Testis (tissue), 3 donors: ENCODE data around the gene KCNG4. TPM values are rescaled to one million over a fixed set of nuclear protein-coding genes. Genes with fewer than 3 reads are reported as not detected.

Experiments
- DNase-seq: peaks from one replicate; pipeline ENCODE4 v3.0.0-alpha.2; 2019
- H3K27ac ChIP-seq, 2 donors: fragments of 200-600 bp; sonication (generic); one replicate each; pipeline ENCODE4 v1.5.1; 2019
- H3K27me3 ChIP-seq: fragments of 200-600 bp; sonication (generic); one replicate; pipeline ENCODE4 v1.5.1; 2019
- H3K36me3 ChIP-seq: fragments of 200-600 bp; sonication (generic); one replicate; pipeline ENCODE4 v1.5.1; 2017; ENCODE audit warnings: low read depth; ENCODE audit errors: missing control alignments
- H3K4me1 ChIP-seq: fragments of 200-600 bp; sonication (generic); one replicate; pipeline ENCODE4 v1.5.1; 2019
- H3K4me3 ChIP-seq, 2 donors: fragments of 200-600 bp; sonication (generic); one replicate each; pipeline ENCODE4 v1.5.1; 2017 to 2019
- H3K9me3 ChIP-seq: fragments of 200-600 bp; sonication (generic); one replicate; pipeline ENCODE4 v1.5.1; 2017
- CTCF ChIP-seq, 3 experiments: fragments of 450-650 bp in 2 of 3; fragments of 200-600 bp in 1 of 3; sonication (generic) in 1 of 3; IDR thresholded peaks; one replicate each; pipeline ENCODE4 v1.5.1; 2016 to 2019; ENCODE audit warnings: antibody characterized with exemption in 3 of 3, mild to moderate bottlenecking in 2 of 3, moderate library complexity in 1 of 3
- POLR2A ChIP-seq: fragments of 450-650 bp; IDR thresholded peaks from one replicate; pipeline ENCODE4 v1.6.1; 2017; ENCODE audit warnings: antibody characterized with exemption, mild to moderate bottlenecking, moderate library complexity
- WGBS, 2 donors: methylation state at CpG; one replicate each; pipeline ENCODE4 v1.1.5; 2018; 5-methylcytosine and 5-hydroxymethylcytosine counted together
- intact Hi-C: fragments of 100-400 bp; cut with DNase I; formaldehyde crosslinking; loops from one replicate; pipeline ENCODE4 v1.15.1; 2023; ENCODE audit warnings: low total_unique reads
- polyA plus RNA-seq: library from polyadenylated mRNA; stranded (reverse); fragments of 350-450 nt; fragmentation: Illumina TruSeq; extraction: RNeasy Lipid Tissue Mini Kit (QIAGEN cat#74804); gene quantifications from one replicate; pipeline ENCODE4 v1.2.3, GENCODE V29; 2014; ENCODE audit warnings: low read depth, low replicate concordance; ENCODE audit not compliant: insufficient read depth
- total RNA-seq, 2 donors: library from RNA; depleted of rRNA; stranded (reverse); fragments of >200 nt; gene quantifications; one replicate each; pipeline ENCODE4 v1.2.3, GENCODE V29; 2016

Gene KCNG4
- total and polyA plus RNA-seq, 3 donors from 2014 or later, result 0.06 to 0.08 TPM; not detected in 1

DNA sequence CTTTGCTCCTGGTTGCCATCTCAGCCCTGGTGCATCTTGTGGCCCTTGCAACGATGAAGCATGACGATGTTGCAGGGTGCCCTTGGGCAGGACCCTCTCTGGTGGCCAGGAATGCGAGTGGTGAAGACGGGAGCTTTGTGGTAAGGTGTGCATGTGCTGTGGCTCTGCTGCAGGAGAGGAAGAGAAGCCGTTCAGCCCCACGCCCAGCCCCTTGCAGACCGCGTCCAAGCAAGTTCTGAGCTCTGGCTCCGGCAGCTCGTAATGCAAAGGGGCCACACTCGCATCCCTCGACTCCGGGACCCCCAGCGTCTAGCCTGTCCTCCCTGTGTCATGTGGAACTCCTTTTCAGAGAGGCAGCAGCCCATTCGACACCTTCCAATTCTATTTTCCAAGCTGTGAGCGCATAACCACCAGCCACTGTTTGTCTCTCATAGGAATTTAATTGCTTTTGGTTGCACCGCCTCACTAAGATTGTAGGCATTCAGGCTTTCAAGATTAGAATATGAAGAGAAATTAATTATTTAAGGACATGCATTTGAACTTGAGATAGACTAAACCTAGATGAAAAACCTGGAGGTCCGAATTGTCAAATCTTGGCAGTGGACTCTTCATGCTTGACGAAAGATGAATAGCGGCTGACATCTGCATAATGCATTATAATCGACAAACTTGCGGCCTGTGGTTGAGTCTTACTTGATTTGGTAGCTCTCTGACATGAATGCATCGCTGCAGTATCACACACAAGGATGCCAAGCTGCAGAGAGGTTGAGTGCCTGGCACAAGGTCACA is 21.1 kb upstream of the KCNG4 start:
- H3K9me3 ChIP-seq, result no peaks in the 10 kb centered on the region
- H3K4me1 ChIP-seq, result no peaks in the 10 kb centered on the region
- TF ChIP-seq POLR2A (no peak), CTCF (IDR thresholded peaks at IDR 0.05) (no peak)
- H3K27me3 ChIP-seq, result no peaks in the 10 kb centered on the region
- H3K4me3 ChIP-seq, result no peak overlapping the region
- 90 to 92% methylated on average over 19 to 23 of the region's 23 CpGs for WGBS, 2 donors
- no peaks in the 10 kb centered on the region for H3K36me3 ChIP-seq
- intact Hi-C loops, result no loop called here
- no peak for DNase-seq
- no peak overlapping the region for H3K27ac ChIP-seq

GRCh38 chr16:84259691-84260090 is 19.9 kb upstream of the KCNG4 start:
- no peak overlapping the region for H3K4me3 ChIP-seq
- no peaks in the 10 kb centered on the region for H3K27me3 ChIP-seq
- H3K4me1 ChIP-seq, result no peaks in the 10 kb centered on the region
- no peak for DNase-seq
- no peaks in the 10 kb centered on the region for H3K9me3 ChIP-seq
- H3K36me3 ChIP-seq, result no peaks in the 10 kb centered on the region
- WGBS, 2 donors, result 69 to 77% methylated on average over 3 of the region's 3 CpGs
- TF ChIP-seq POLR2A (no peak), CTCF (IDR thresholded peaks at IDR 0.05) (no peak)
- intact Hi-C loops, result no loop called here
- H3K27ac ChIP-seq, result no peak overlapping the region

- Histone ChIP-seq H3K4me1 (no peaks in the 10 kb centered on the region), H3K36me3 (no peaks in the 10 kb centered on the region), H3K4me3 (peak overlapping the region; percentile 18 to 34), H3K9me3 (no peaks in the 10 kb centered on the region), H3K27me3 (no peaks in the 10 kb centered on the region), H3K27ac (no peak overlapping the region)
- TF ChIP-seq POLR2A (no peak), CTCF (IDR thresholded peaks at IDR 0.05) (no peak)
- DNase-seq, result peak; percentile 64
- intact Hi-C loops, result no loop called here
- 55 to 72% methylated on average over 11 of the region's 11 CpGs for WGBS, 2 donors
These were observed 18.5 kb upstream of the KCNG4 start for GRCh38 chr16:84258266-84258665.

DNA sequence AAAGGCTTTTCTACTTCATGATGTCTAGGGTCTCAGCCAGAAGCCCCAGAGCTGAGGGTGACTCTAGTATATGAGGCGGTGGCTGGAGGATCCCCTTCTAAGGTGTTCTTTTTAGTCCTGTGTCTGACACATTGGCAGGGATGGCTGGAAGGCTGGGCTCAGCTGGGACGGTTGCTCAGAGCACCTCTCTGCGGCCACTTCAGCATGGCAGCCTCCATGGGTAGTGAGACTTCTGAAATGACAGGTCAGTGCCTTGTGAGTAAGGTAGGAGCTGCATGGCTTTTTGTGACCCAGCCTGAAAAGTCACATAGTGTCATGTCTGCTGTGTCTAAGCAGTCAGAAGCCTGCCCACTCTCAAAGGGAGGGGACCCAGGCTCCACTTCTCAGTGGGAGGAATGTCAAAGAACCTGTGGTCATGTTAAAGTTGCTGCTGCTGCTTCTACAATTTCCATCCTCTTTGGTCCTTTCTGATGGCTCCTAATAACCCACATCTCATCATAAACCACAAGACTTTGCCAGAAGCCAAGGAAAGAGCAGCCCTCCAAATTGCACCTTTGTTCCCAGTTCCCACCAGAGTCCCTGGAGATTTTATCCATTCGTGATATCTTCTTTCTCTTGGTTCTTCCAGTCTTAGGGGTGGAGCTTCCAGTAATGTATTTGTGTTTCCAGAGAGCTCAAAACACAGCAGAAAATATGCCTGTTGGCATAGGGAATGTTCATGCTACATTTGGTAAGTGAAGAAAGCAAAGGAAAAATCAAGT is 15.4 kb upstream of the KCNG4 start:
- intact Hi-C loops, result no loop called here
- Histone ChIP-seq H3K27me3 (no peaks in the 10 kb centered on the region), H3K4me3 (no peak overlapping the region), H3K27ac (no peak overlapping the region), H3K36me3 (no peaks in the 10 kb centered on the region), H3K4me1 (no peaks in the 10 kb centered on the region), H3K9me3 (no peaks in the 10 kb centered on the region)
- no peak for DNase-seq
- TF ChIP-seq CTCF (IDR thresholded peaks at IDR 0.05) (no peak), POLR2A (no peak)
- WGBS, 2 donors, result 90 to 91% methylated on average over 4 of the region's 4 CpGs
